ENCODE results near the gene LRRC19. TPM values are rescaled to one million over a fixed set of nuclear protein-coding genes. Genes with fewer than 3 reads are reported as not detected.

LRRC19 gene
- total RNA-seq (2021): not detected in 2 replicates
- long read RNA-seq: 0 reads

DNA sequence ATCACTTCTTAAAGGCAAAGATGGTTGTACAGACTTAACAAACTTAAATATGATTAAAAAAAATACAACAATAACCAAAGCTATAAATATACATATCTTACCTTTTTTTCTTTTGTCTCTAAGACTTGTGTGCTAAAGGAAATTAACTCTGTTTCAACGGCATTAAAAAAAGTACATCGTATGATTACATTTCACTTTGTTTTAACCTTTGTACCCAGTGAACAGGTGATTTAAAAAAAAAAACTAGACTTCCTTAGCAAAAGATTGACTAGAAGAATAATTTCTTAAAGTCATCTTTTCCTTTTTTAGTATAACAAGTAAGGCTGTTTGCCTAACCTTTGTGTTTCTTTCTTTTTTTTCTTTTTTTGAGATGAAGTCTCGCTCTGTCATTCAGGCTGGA lies at the start of gene LRRC19:
Gene LRRC19 (minus strand): TSS at position 182 of the 400 bp plus-strand sequence. CDS start 5,978 bp downstream, outside the sequence.
- Histone ChIP-seq H3T11ph (ENCODE audit: low read length) (no peak within 1 kb of the TSS), H3K9me3 (ENCODE audit: control insufficient read depth, low read depth, low read length) (no peaks in the 10 kb centered on the region), H2BK5ac (ENCODE audit: insufficient read length, low read length) (no peak within 1 kb of the TSS), H2BK120ac (ENCODE audit: low read depth, low read length, poor library complexity, severe bottlenecking) (no peak within 1 kb of the TSS), H2BK12ac (ENCODE audit: insufficient read length, low read depth, low read length) (no peak within 1 kb of the TSS), H3K23me2 (ENCODE audit: insufficient read length, low read depth, low read length, poor library complexity, severe bottlenecking) (no peaks in the 10 kb centered on the region), H3K14ac (ENCODE audit: insufficient read depth, low read length) (no peak within 1 kb of the TSS), H3K79me1 (ENCODE audit: insufficient read depth, low read depth, low read length, poor library complexity, severe bottlenecking) (no peaks in the 10 kb centered on the region), H3K4me1 (ENCODE audit: insufficient read depth, low read length) (no peaks in the 10 kb centered on the region; the same call in 1 of the 2 replicates), H4K91ac (ENCODE audit: insufficient read length, low read depth, low read length) (no peak within 1 kb of the TSS), H3K4ac (ENCODE audit: low read depth, low read length) (no peak within 1 kb of the TSS), H2AFZ (ENCODE audit: low read length) (no peak within 1 kb of the TSS), H3K27ac (ENCODE audit: insufficient read length, low read depth, low read length) (no peak within 1 kb of the TSS), H3K9ac (ENCODE audit: extremely low read depth, insufficient read length, low read length) (no peak within 1 kb of the TSS), H3K27me3 (ENCODE audit: insufficient read depth, low read length) (no peaks in the 10 kb centered on the region), H3K79me2 (ENCODE audit: insufficient read depth, low read length) (no peaks in the 10 kb centered on the region), H3K18ac (ENCODE audit: insufficient read length, low read depth, low read length) (no peak within 1 kb of the TSS), H2AK5ac (ENCODE audit: insufficient read length, low read length) (no peak within 1 kb of the TSS), H3K23ac (ENCODE audit: insufficient read length, low read depth, low read length) (no peak within 1 kb of the TSS), H3K56ac (ENCODE audit: insufficient read length, low read depth, low read length) (no peak within 1 kb of the TSS), H4K8ac (replicated peaks; ENCODE audit: insufficient read length, low read depth, low read length) (no peak within 1 kb of the TSS), H4K20me1 (ENCODE audit: control insufficient read depth, insufficient read depth, insufficient read length) (no peaks in the 10 kb centered on the region), H3K4me2 (ENCODE audit: insufficient read depth, insufficient read length, low read length) (no peak within 1 kb of the TSS), H2BK15ac (ENCODE audit: low read depth, low read length) (no peak within 1 kb of the TSS), H4K5ac (ENCODE audit: insufficient read length, low read depth, low read length) (no peak within 1 kb of the TSS), H2BK20ac (ENCODE audit: low read depth, low read length, poor library complexity, severe bottlenecking) (no peak within 1 kb of the TSS)
- H3K36me3 Mint-ChIP-seq (ENCODE audit: insufficient read depth in 1 of 3, low read depth in 3 of 3): peaks cover 0 to 4% (median 1%) of the 10 kb centered on the region in 3 experiments; a peak in 3 of 7 replicates
- TF ChIP-seq CTCF (conservative IDR thresholded peaks at IDR 0.05): no peak
- H3K9me3 Mint-ChIP-seq: no peaks in the 10 kb centered on the region
- H3K27ac Mint-ChIP-seq: peak within 1 kb of the TSS in 1 of 3 experiments; percentile 77; a peak in 2 of 7 replicates
- no peak for DNase-seq
- H3K4me3 Mint-ChIP-seq: no peak within 1 kb of the TSS
- WGBS (ENCODE audit: extremely low coverage, insufficient read length, low lambda C conversion rate): no CpG with 5 or more reads among the region's 3 CpGs
- H3K27me3 Mint-ChIP-seq (ENCODE audit: low read depth): no peaks in the 10 kb centered on the region
- peaks cover 2 to 3% of the 10 kb centered on the region in 2 experiments; a peak in 3 of 4 replicates for H3K4me1 Mint-ChIP-seq
